OCI-LY3 (cell line): ENCODE results near the gene S100A16.

ENCODE experiments used
- H2AFZ ChIP-seq: fragments of 200-600, 300-600 bp; shearing (Covaris generic); 2 replicates; pipeline ENCODE4 v1.6.0; 2014; ENCODE audit warnings: antibody characterized with exemption, low read depth, low read length
- H3K27ac ChIP-seq: fragments of 200-600, 300-600 bp; sonication (generic); 2 replicates; pipeline ENCODE4 v1.5.1; 2014; ENCODE audit warnings: mild to moderate bottlenecking, low read length, moderate library complexity, mixed read lengths
- H3K27me3 ChIP-seq: fragments of 200-600, 300-600 bp; sonication (generic); 2 replicates; pipeline ENCODE4 v1.6.1; 2014; ENCODE audit warnings: low read depth, low read length, mixed read lengths
- H3K36me3 ChIP-seq: fragments of 200-600, 300-600 bp; sonication (generic); replicated peaks from 2 replicates; pipeline ENCODE3; 2014; ENCODE audit warnings: low read depth, low read length, mixed read lengths
- H3K4me1 ChIP-seq: fragments of 300-600, 200-600 bp; sonication (generic); 2 replicates; pipeline ENCODE4 v1.6.1; 2014; ENCODE audit warnings: low read length, mixed read lengths
- H3K4me2 ChIP-seq: fragments of 200-600, 300-600 bp; sonication (generic); 2 replicates; pipeline ENCODE4 v1.6.1; 2014; ENCODE audit warnings: low read length, mixed read lengths
- H3K4me3 ChIP-seq: fragments of 300-600, 200-600 bp; sonication (generic); 2 replicates; pipeline ENCODE4 v1.5.1; 2014; ENCODE audit warnings: antibody characterized with exemption, mild to moderate bottlenecking, low read length, moderate library complexity
- H3K79me2 ChIP-seq: fragments of 300-600, 200-600 bp; shearing (Covaris generic); 2 replicates; pipeline ENCODE4 v1.6.1; 2014; ENCODE audit warnings: mild to moderate bottlenecking, low read length, mixed read lengths
- H3K9ac ChIP-seq: fragments of 300-600, 200-600 bp; shearing (Covaris generic); 2 replicates; pipeline ENCODE4 v1.6.0; 2014; ENCODE audit warnings: mild to moderate bottlenecking, low read length, moderate library complexity
- H3K9me3 ChIP-seq: fragments of 200-600, 300-600 bp; shearing (Covaris generic); 2 replicates; pipeline ENCODE4 v1.6.1; 2014; ENCODE audit warnings: low read length, mixed read lengths; ENCODE audit not compliant: insufficient read depth
- H4K20me1 ChIP-seq: fragments of 200-600, 300-600 bp; sonication (generic); 2 replicates; pipeline ENCODE4 v1.6.1; 2016; ENCODE audit warnings: low read length, mixed read lengths; ENCODE audit not compliant: insufficient read depth
- EZH2phosphoT487 ChIP-seq: fragments of 200-600 bp; shearing (Covaris generic); IDR thresholded peaks from 2 replicates; pipeline ENCODE4 v1.6.1; 2018; ENCODE audit warnings: antibody characterized with exemption, mixed run types, low read depth
- TF ChIP-seq, protein P1 (sequence below): fragments of 200-600, 300-600 bp; sonication (generic); IDR thresholded peaks from 2 replicates; pipeline ENCODE4 v1.5.1; 2014; ENCODE audit warnings: antibody characterized with exemption, low read length, low read depth

Gene S100A16

GRCh38 chr1:153615406-153615805, 2.5 kb upstream of the S100A16 start:
- H3K4me2 ChIP-seq = peak overlapping the region; percentile 59
- no peaks in the 10 kb centered on the region for H3K79me2 ChIP-seq
- no peak overlapping the region for H2AFZ ChIP-seq
- no peaks in the 10 kb centered on the region for H3K9me3 ChIP-seq
- no peaks in the 10 kb centered on the region for H3K27me3 ChIP-seq
- H4K20me1 ChIP-seq = no peaks in the 10 kb centered on the region
- H3K4me1 ChIP-seq = peaks cover 32% of the 10 kb centered on the region
- 0 out of 2 replicates have a peak overlapping the region, but pooled peaks have one; percentile 31 for H3K4me3 ChIP-seq
- H3K36me3 ChIP-seq = peaks cover 9% of the 10 kb centered on the region
- peak overlapping the region; percentile 65 for H3K27ac ChIP-seq
- no peak for TF ChIP-seq EZH2phosphoT487
- TF ChIP-seq, protein P1, sequence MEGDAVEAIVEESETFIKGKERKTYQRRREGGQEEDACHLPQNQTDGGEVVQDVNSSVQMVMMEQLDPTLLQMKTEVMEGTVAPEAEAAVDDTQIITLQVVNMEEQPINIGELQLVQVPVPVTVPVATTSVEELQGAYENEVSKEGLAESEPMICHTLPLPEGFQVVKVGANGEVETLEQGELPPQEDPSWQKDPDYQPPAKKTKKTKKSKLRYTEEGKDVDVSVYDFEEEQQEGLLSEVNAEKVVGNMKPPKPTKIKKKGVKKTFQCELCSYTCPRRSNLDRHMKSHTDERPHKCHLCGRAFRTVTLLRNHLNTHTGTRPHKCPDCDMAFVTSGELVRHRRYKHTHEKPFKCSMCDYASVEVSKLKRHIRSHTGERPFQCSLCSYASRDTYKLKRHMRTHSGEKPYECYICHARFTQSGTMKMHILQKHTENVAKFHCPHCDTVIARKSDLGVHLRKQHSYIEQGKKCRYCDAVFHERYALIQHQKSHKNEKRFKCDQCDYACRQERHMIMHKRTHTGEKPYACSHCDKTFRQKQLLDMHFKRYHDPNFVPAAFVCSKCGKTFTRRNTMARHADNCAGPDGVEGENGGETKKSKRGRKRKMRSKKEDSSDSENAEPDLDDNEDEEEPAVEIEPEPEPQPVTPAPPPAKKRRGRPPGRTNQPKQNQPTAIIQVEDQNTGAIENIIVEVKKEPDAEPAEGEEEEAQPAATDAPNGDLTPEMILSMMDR = no peak
- peak overlapping the region; percentile 56; the same call in 1 of the 2 replicates for H3K9ac ChIP-seq

DNA sequence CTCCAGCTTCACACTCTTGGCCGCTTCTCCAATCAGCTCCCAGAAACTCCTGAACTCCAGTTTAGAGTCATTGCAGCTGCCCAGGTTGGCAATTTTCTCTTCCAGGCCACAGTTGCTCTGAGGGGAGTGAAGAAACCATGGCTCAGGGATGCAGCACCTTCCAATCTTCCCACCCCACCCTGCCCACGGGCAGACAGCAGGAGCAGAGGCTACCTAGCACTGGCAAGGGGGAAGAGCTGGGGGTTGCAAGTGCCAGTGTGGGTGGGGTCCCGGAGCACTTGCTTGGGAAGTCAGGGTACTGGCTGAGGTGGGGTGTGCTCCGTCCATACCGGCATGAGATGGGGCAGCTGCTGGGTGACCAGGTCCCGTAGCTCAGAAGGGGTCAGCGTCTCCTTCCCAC, 2.0 kb upstream of the S100A16 start:
- TF ChIP-seq, protein P1 = no peak
- no peak for TF ChIP-seq EZH2phosphoT487
- H3K9ac ChIP-seq = no peak overlapping the region
- no peak overlapping the region for H3K27ac ChIP-seq
- no peaks in the 10 kb centered on the region for H4K20me1 ChIP-seq
- H2AFZ ChIP-seq = no peak overlapping the region
- no peak overlapping the region for H3K4me3 ChIP-seq
- H3K4me2 ChIP-seq = no peak overlapping the region
- no peaks in the 10 kb centered on the region for H3K79me2 ChIP-seq
- peaks cover 32% of the 10 kb centered on the region for H3K4me1 ChIP-seq
- H3K9me3 ChIP-seq = no peaks in the 10 kb centered on the region
- H3K36me3 ChIP-seq = peaks cover 8% of the 10 kb centered on the region
- H3K27me3 ChIP-seq = no peaks in the 10 kb centered on the region

DNA sequence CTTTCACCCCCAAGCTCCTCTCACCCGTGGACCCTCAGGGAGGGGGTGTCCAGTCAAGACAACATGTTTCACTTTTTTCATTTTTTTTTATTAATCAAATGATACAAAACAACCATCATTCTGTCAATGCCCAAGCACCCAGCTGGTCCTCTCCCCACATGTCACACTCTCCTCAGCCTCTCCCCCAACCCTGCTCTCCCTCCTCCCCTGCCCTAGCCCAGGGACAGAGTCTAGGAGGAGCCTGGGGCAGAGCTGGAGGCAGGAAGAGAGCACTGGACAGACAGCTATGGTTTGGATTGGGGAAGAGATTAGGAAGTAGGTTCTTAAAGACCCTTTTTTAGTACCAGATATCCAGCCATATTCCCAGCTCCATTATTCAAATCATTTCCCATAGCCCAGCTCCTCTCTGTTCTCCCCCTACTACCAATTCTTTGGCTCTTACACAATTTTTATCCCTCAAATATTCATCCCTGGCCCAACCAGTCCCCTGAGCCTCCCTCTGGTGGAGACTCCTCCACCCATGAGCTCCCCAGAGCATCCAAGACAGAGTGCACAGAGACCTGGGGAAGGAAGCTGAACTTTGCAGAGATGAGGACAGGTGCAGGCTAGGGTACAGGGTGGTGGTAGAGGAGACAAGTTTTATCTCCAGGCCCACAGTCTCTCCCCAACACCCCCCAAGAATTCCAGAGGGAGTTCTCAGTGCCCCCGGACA, 1.4 kb upstream of the S100A16 start:
- Histone ChIP-seq H4K20me1 (no peaks in the 10 kb centered on the region), H3K4me3 (no peak overlapping the region), H3K79me2 (no peaks in the 10 kb centered on the region), H3K9me3 (no peaks in the 10 kb centered on the region), H3K9ac (no peak overlapping the region), H3K27ac (no peak overlapping the region), H3K4me2 (no peak overlapping the region), H2AFZ (no peak overlapping the region), H3K36me3 (peaks cover 3% of the 10 kb centered on the region), H3K4me1 (peaks cover 32% of the 10 kb centered on the region), H3K27me3 (no peaks in the 10 kb centered on the region)
- TF ChIP-seq EZH2phosphoT487 = no peak
- TF ChIP-seq, protein P1 = no peak

DNA sequence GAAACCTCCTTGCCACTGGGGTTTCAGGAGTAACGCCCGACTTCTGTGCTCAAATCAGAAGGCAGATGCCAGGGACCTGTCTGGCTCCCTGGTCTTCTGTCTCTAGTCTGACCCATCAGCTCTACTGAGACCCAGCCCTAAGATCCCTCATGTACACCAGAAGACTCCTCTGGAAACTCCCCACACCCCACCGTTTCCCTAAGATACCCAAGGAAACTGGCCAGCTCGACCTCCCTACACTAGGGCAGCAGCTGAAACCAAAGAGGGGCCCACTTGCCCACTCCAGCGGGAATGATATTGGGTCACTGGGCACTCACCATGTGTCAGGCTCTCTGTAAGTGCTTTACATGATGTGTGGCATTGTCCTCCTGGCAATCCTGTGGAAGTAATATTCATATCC, 469 bp upstream of the S100A16 start:
- no peak overlapping the region for H3K4me2 ChIP-seq
- H3K36me3 ChIP-seq = no peaks in the 10 kb centered on the region
- no peak overlapping the region for H2AFZ ChIP-seq
- H3K4me1 ChIP-seq = peaks cover 32% of the 10 kb centered on the region
- H3K4me3 ChIP-seq = no peak overlapping the region
- no peaks in the 10 kb centered on the region for H3K79me2 ChIP-seq
- H3K9me3 ChIP-seq = no peaks in the 10 kb centered on the region
- H3K27me3 ChIP-seq = no peaks in the 10 kb centered on the region
- TF ChIP-seq, protein P1 = no peak
- no peak for TF ChIP-seq EZH2phosphoT487
- no peaks in the 10 kb centered on the region for H4K20me1 ChIP-seq
- no peak overlapping the region for H3K9ac ChIP-seq
- H3K27ac ChIP-seq = no peak overlapping the region
